Measurements from ENCODE around the gene ZBTB11. TPM values are rescaled to one million over a fixed set of nuclear protein-coding genes. Genes with fewer than 3 reads are reported as not detected.

The ZBTB11 gene
- total and polyA plus RNA-seq, 9 of the 15 experiments (the other 6 are each of a cell fraction or from before 2014, with no cell fraction given) = 6.2 to 31.9 (median 21.4) TPM

DNA sequence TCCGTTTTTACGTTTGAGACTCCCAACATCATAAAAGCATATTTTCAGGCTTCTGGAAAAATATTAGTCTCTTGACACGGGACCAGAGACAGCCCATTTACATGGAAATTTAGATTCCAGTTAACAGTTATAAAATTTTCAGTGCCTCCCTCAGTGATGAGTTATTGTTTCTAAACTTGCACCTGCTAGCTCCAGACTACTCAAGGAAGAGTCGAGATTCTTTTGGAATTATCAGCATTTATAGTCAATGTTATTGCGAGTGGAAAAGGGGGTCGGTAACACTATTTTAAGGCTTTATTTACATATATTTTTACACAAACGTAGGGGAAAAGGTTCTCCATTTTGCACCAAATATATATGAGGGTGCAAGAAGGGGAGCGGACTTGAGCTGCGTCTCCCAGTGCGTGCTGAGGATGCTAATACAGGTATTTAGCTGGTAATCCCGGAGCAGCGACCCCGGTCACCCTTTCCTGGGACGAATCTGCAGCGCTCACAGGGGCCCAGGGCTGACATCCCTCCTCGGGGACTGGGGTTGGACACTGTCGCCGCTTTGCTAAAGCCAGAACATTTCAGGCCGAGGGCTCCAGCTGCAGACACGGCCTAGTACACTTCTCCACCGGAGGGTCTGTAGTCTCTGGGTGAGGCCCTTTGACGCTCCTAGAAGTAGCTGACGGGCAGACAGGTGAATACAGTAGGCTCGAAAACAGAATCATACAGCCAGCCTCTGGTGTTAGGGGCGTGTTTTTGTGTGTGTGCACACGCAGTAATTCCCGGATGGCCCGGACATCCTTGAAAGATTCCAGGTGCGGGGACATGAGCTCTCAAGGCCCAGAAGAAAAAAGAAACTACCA, 729 bp upstream of the ZBTB11 start:
- in situ Hi-C loops (cut with MboI) = no loop called here
- WGBS (ENCODE audit: insufficient coverage, low coverage, missing lambda C conversion rate) = 9% methylated on average over 25 of the region's 29 CpGs
- BruUV-seq (replicated peaks) = TSS peak; percentile 62
- peak overlapping the region; percentile 47 for H3K4me3 ChIP-seq
- ChIA-PET CTCF (ENCODE audit: low intra/inter-chr PET ratio) (no interaction called here), POLR2A (interaction anchor here (0.6 to 4.6 kb wide), 12 partner anchors 8 to 531 kb away, joined by 3 to 70 read pairs (median 4); partner anchors contain the start of genes PCNP and RPL24)
- peak overlapping the region; percentile 68 for H3K27ac ChIP-seq (ENCODE audit: extremely low read depth, low read depth, low read length)
- peak; percentile 6 for ATAC-seq
- no peak for FAIRE-seq
- H3K36me3 ChIP-seq (ENCODE audit: control insufficient read depth, insufficient read depth, low read length) = peaks cover 36% of the 10 kb centered on the region
- no peaks in the 10 kb centered on the region for H3K9me3 ChIP-seq (replicated peaks; ENCODE audit: control insufficient read depth, insufficient read depth, low read depth, low read length)
- no peaks in the 10 kb centered on the region; the same call in 1 of the 2 replicates for H4K20me1 ChIP-seq (replicated peaks; ENCODE audit: control insufficient read depth, insufficient read depth, low read length)
- H2AFZ ChIP-seq (ENCODE audit: low read depth, low read length) = 0 out of 2 replicates have a peak overlapping the region, but pooled peaks have one; percentile 9
- peak in 1 of 4 experiments; percentile 29 for DNase-seq (ENCODE audit: extremely low read depth in 1 of 4, low spot score in 3 of 4)
- peak overlapping the region; percentile 83 for H3K4me2 ChIP-seq (ENCODE audit: insufficient read depth, low read length)
- H3K79me2 ChIP-seq (ENCODE audit: control insufficient read depth, insufficient read depth, low read length) = peaks cover 80% of the 10 kb centered on the region
- H3K27me3 ChIP-seq (ENCODE audit: control insufficient read depth in 2 of 2, insufficient read depth in 2 of 2, low read length in 2 of 2) = no peaks in the 10 kb centered on the region
- no peaks in the 10 kb centered on the region for H3K9me1 ChIP-seq (ENCODE audit: control insufficient read depth, insufficient read depth, low read length)
- peaks cover 6 to 14% of the 10 kb centered on the region in 2 experiments; a peak in 4 of 5 replicates for H3K4me1 ChIP-seq (replicated peaks in 1 of 2; ENCODE audit: control insufficient read depth in 2 of 2, insufficient read depth in 2 of 2, low read length in 2 of 2)
- intact Hi-C loops (cut with micrococcal nuclease) = loop anchor here (5.0 kb wide), 1 partner anchor 165 kb away; the partner anchor contains the start of gene SENP7
- H3K9ac ChIP-seq (ENCODE audit: insufficient read depth in 1 of 2, low read depth in 2 of 2, low read length in 2 of 2) = peak overlapping the region; percentile 67 to 87
- TF ChIP-seq, protein P1, sequence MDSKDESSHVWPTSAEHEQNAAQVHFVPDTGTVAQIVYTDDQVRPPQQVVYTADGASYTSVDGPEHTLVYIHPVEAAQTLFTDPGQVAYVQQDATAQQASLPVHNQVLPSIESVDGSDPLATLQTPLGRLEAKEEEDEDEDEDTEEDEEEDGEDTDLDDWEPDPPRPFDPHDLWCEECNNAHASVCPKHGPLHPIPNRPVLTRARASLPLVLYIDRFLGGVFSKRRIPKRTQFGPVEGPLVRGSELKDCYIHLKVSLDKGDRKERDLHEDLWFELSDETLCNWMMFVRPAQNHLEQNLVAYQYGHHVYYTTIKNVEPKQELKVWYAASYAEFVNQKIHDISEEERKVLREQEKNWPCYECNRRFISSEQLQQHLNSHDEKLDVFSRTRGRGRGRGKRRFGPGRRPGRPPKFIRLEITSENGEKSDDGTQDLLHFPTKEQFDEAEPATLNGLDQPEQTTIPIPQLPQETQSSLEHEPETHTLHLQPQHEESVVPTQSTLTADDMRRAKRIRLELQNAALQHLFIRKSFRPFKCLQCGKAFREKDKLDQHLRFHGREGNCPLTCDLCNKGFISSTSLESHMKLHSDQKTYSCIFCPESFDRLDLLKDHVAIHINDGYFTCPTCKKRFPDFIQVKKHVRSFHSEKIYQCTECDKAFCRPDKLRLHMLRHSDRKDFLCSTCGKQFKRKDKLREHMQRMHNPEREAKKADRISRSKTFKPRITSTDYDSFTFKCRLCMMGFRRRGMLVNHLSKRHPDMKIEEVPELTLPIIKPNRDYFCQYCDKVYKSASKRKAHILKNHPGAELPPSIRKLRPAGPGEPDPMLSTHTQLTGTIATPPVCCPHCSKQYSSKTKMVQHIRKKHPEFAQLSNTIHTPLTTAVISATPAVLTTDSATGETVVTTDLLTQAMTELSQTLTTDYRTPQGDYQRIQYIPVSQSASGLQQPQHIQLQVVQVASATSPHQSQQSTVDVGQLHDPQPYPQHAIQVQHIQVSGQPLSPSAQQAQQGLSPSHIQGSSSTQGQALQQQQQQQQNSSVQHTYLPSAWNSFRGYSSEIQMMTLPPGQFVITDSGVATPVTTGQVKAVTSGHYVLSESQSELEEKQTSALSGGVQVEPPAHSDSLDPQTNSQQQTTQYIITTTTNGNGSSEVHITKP (IDR thresholded peaks at IDR 0.05; ENCODE audit: partially characterized antibody) = no peak
- peak; percentile 62 for TF ChIP-seq POLR2G (IDR thresholded peaks at IDR 0.05; ENCODE audit: low read depth, low read length)
- TF ChIP-seq ZNF134 (CRISPR knock-in tag; conservative IDR thresholded peaks at IDR 0.05) = no peak
- TF ChIP-seq, protein P2, sequence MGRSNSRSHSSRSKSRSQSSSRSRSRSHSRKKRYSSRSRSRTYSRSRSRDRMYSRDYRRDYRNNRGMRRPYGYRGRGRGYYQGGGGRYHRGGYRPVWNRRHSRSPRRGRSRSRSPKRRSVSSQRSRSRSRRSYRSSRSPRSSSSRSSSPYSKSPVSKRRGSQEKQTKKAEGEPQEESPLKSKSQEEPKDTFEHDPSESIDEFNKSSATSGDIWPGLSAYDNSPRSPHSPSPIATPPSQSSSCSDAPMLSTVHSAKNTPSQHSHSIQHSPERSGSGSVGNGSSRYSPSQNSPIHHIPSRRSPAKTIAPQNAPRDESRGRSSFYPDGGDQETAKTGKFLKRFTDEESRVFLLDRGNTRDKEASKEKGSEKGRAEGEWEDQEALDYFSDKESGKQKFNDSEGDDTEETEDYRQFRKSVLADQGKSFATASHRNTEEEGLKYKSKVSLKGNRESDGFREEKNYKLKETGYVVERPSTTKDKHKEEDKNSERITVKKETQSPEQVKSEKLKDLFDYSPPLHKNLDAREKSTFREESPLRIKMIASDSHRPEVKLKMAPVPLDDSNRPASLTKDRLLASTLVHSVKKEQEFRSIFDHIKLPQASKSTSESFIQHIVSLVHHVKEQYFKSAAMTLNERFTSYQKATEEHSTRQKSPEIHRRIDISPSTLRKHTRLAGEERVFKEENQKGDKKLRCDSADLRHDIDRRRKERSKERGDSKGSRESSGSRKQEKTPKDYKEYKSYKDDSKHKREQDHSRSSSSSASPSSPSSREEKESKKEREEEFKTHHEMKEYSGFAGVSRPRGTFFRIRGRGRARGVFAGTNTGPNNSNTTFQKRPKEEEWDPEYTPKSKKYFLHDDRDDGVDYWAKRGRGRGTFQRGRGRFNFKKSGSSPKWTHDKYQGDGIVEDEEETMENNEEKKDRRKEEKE (IDR thresholded peaks at IDR 0.05; ENCODE audit: borderline replicate concordance in 1 of 2, control insufficient read depth in 1 of 2, low read depth in 2 of 2, low read length in 1 of 2) = peak in 1 of 2 experiments; percentile 5; a peak in 1 of 4 replicates
- TF ChIP-seq RBFOX2 (IDR thresholded peaks at IDR 0.05; ENCODE audit: low read depth, low read length) = peak; percentile 39
- TF ChIP-seq NR2C2 (CRISPR knock-in tag; IDR thresholded peaks at IDR 0.05) = no peak
- peak; percentile 23; the same call in 1 of the 2 replicates for TF ChIP-seq NR2C2 (tag; IDR thresholded peaks at IDR 0.05)
- peak; percentile 68 for TF ChIP-seq ZFX (CRISPR knock-in tag; IDR thresholded peaks at IDR 0.05)
- TF ChIP-seq MCM7 (IDR thresholded peaks at IDR 0.05) = no peak
- peak; percentile 45 for TF ChIP-seq RBBP5 (IDR thresholded peaks at IDR 0.05; ENCODE audit: borderline replicate concordance, insufficient read depth, low read length, poor library complexity, severe bottlenecking)
- no peak for TF ChIP-seq KLF1 (tag; IDR thresholded peaks at IDR 0.05)

Measured in K562 (cell line).